HEK293 (cell line): ENCODE data around the gene ZNF543.

Experiments
- ZNF112 ChIP-seq: fragments of 450-650 bp; formaldehyde crosslinking; IDR thresholded peaks from 2 replicates; pipeline ENCODE4 v1.5.0; 2017; ENCODE audit warnings: missing biosample characterization, missing genetic modification characterization
- TF ChIP-seq, protein P1 (sequence below): fragments of 450-650 bp; formaldehyde crosslinking; IDR thresholded peaks from 2 replicates; pipeline ENCODE4 v1.5.1; 2016; ENCODE audit warnings: missing biosample characterization, missing genetic modification characterization

DNA sequence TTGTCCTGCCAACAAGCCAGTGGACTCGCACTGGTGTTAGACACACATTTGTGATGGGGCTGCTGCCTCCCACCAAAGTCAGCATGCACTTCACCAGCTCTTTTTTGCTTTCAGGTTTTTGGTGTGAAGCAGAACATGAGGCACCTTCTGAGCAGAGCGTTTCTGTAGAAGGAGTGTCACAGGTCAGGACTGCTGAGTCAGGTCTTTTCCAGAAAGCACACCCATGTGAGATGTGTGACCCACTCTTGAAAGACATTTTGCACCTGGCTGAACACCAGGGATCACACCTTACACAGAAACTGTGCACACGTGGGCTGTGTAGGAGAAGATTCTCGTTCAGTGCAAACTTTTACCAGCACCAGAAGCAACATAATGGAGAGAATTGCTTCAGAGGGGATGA is 35.6 kb downstream of the ZNF543 start:
- no peak for TF ChIP-seq ZNF112 (tag by site-specific recombination)
- TF ChIP-seq, protein P1, sequence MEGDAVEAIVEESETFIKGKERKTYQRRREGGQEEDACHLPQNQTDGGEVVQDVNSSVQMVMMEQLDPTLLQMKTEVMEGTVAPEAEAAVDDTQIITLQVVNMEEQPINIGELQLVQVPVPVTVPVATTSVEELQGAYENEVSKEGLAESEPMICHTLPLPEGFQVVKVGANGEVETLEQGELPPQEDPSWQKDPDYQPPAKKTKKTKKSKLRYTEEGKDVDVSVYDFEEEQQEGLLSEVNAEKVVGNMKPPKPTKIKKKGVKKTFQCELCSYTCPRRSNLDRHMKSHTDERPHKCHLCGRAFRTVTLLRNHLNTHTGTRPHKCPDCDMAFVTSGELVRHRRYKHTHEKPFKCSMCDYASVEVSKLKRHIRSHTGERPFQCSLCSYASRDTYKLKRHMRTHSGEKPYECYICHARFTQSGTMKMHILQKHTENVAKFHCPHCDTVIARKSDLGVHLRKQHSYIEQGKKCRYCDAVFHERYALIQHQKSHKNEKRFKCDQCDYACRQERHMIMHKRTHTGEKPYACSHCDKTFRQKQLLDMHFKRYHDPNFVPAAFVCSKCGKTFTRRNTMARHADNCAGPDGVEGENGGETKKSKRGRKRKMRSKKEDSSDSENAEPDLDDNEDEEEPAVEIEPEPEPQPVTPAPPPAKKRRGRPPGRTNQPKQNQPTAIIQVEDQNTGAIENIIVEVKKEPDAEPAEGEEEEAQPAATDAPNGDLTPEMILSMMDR: no peak
